Neural cell (in vitro differentiated cells): ENCODE data around the gene TRIM72.

ENCODE experiments used
- CTCF ChIP-seq: fragments of 450-650 bp; IDR thresholded peaks from 2 replicates; pipeline ENCODE4 v1.5.1; 2014; ENCODE audit warnings: antibody characterized with exemption, mild to moderate bottlenecking, moderate library complexity; ENCODE audit not compliant: poor library complexity, severe bottlenecking
- EP300 ChIP-seq: fragments of 450-650 bp; conservative IDR thresholded peaks from 2 replicates; pipeline ENCODE4 v1.6.1; 2014; ENCODE audit warnings: antibody characterized with exemption, mild to moderate bottlenecking, moderate library complexity; ENCODE audit not compliant: poor library complexity, severe bottlenecking
- EZH2 ChIP-seq: fragments of 200-600, 300-800 bp; shearing (Covaris generic), sonication (generic); IDR thresholded peaks from 2 replicates; pipeline ENCODE4 v1.6.1; 2014; ENCODE audit warnings: antibody characterized with exemption, low read length, borderline replicate concordance, mild to moderate bottlenecking; ENCODE audit not compliant: insufficient read depth, poor library complexity, severe bottlenecking
- MXI1 ChIP-seq: fragments of 450-650 bp; conservative IDR thresholded peaks from 2 replicates; pipeline ENCODE4 v1.6.1; 2014; ENCODE audit warnings: antibody characterized with exemption, mild to moderate bottlenecking; ENCODE audit not compliant: poor library complexity, severe bottlenecking
- POLR2AphosphoS5 ChIP-seq: IDR thresholded peaks from 2 replicates; pipeline ENCODE4 v1.6.1; 2012
- RAD21 ChIP-seq: fragments of 450-650 bp; conservative IDR thresholded peaks from 2 replicates; pipeline ENCODE4 v1.6.1; 2014; ENCODE audit warnings: antibody characterized with exemption, mild to moderate bottlenecking, moderate library complexity
- REST ChIP-seq: IDR thresholded peaks from 2 replicates; pipeline ENCODE4 v1.6.1; 2012; ENCODE audit warnings: borderline replicate concordance
- SMC3 ChIP-seq: fragments of 450-650 bp; conservative IDR thresholded peaks from 2 replicates; pipeline ENCODE4 v1.6.1; 2014; ENCODE audit warnings: antibody characterized with exemption, mild to moderate bottlenecking, moderate library complexity; ENCODE audit not compliant: poor library complexity
- TAF1 ChIP-seq: IDR thresholded peaks from 2 replicates; pipeline ENCODE4 v1.6.1; 2012; ENCODE audit warnings: low read depth

- no peak for TF ChIP-seq CTCF
- TF ChIP-seq POLR2AphosphoS5, result no peak
- TF ChIP-seq EP300, result no peak
- no peak for TF ChIP-seq REST
- TF ChIP-seq SMC3, result no peak
- no peak for TF ChIP-seq EZH2
- no peak for TF ChIP-seq RAD21
- no peak for TF ChIP-seq TAF1
- no peak for TF ChIP-seq MXI1
Measured at GRCh38 chr16:31243734-31244670, 30.1 kb downstream of the TRIM72 start.
